Activated naive CD4-positive, alpha-beta T cell treated with anti-CD3 and anti-CD28 coated beads for 36 hours (primary cell): ENCODE results near the gene STX16. TPM values are rescaled to one million over a fixed set of nuclear protein-coding genes. Genes with fewer than 3 reads are reported as not detected.
"Not testable (repeated sequence)": the region's sequence is repeated elsewhere in the genome, so short reads cannot be mapped to it uniquely, and the experiment has no call there.

Source experiments
- CTCF ChIA-PET: fragments of 350-600 bp; sonication (Branson Sonifier 250); formaldehyde crosslinking; loops from one replicate; lab custom pipeline; 2021; ENCODE audit warnings: antibody characterized with exemption; lab: Charles Lee
- DNase-seq: peaks from one replicate; pipeline ENCODE4 v3.0.0-alpha.2; 2020
- H3K27ac Mint-ChIP-seq: one replicate; pipeline ENCODE4 v1.8.0; 2021; ENCODE audit warnings: mild to moderate bottlenecking, mixed read lengths
- H3K27me3 Mint-ChIP-seq: one replicate; pipeline ENCODE4 v1.8.0; 2021; ENCODE audit warnings: low read depth, mixed read lengths
- H3K36me3 Mint-ChIP-seq: one replicate; pipeline ENCODE4 v1.8.0; 2021; ENCODE audit warnings: low read depth, mixed read lengths
- H3K4me1 Mint-ChIP-seq: one replicate; pipeline ENCODE4 v1.8.0; 2021; ENCODE audit warnings: low read depth, mixed read lengths
- H3K4me3 Mint-ChIP-seq: one replicate; pipeline ENCODE4 v1.8.0; 2021; ENCODE audit warnings: mild to moderate bottlenecking, moderate library complexity, mixed read lengths
- H3K9me3 Mint-ChIP-seq: one replicate; pipeline ENCODE4 v1.8.0; 2021; ENCODE audit warnings: mixed read lengths
- intact Hi-C: fragments of 100-400 bp; cut with micrococcal nuclease; formaldehyde crosslinking; loops from one replicate; pipeline ENCODE4 v1.15.1; 2023
- total RNA-seq, 2 experiments: library from RNA; stranded (reverse); gene quantifications; one replicate each; pipeline ENCODE4 v1.2.3, GENCODE V29; 2021

Gene STX16
- total RNA-seq, 2 experiments from 2014 or later, result 127 TPM

GRCh38 chr20:58721951-58722778, 71.1 kb downstream of the STX16 start:
- Mint-ChIP-seq H3K9me3 (no peaks in the 10 kb centered on the region), H3K4me1 (no peaks in the 10 kb centered on the region), H3K27me3 (peaks cover 24% of the 10 kb centered on the region), H3K27ac (no peak overlapping the region), H3K36me3 (no peaks in the 10 kb centered on the region), H3K4me3 (no peak overlapping the region)
- CTCF ChIA-PET, result no interaction called here
- DNase-seq, result no peak
- intact Hi-C loops, result no loop called here

DNA sequence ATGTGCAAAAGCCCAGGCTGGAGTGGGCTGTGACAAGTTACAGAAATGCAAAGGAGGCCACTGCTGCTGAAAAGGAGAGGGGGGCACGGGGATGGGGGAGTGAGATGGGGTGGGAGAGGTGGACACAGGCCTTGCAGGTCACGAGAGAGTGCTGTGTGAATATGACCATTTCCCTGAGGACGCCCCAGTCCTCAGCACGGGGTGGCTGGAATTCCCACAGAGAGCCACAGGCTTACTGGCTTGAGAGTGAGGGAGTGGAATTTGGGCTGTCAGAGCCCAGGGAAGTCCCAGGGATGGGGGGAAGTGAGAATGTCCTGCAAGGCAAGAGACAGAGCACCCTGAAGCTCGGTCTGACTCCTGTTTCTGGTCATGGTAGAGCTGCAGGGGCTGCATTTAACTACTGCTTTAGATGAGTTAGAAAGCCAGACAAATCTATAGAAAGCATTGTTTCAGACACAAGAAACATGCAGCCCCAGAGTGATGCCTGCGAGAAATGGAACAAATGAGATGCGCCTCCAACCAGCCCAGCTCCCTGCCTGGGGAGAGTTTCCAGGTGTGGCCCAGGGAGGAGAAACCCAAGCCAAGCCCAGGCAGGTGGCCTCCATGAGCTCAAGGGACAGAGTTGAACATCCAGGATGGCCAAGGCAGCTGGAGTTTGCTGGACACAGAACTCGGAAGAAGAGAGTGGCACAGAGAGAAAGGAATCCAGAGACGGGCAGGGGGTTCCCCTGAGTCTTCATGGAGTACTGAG, 72.0 kb downstream of the STX16 start:
- H3K9me3 Mint-ChIP-seq, result no peaks in the 10 kb centered on the region
- no peak overlapping the region for H3K27ac Mint-ChIP-seq
- H3K36me3 Mint-ChIP-seq, result no peaks in the 10 kb centered on the region
- intact Hi-C loops, result no loop called here
- H3K27me3 Mint-ChIP-seq, result peaks cover 24% of the 10 kb centered on the region
- CTCF ChIA-PET, result no interaction called here
- no peaks in the 10 kb centered on the region for H3K4me1 Mint-ChIP-seq
- no peak overlapping the region for H3K4me3 Mint-ChIP-seq
- DNase-seq, result no peak

- Mint-ChIP-seq H3K27ac (no peak overlapping the region), H3K9me3 (no peaks in the 10 kb centered on the region)
These were observed 72.5 kb downstream of the STX16 start for GRCh38 chr20:58723628-58723984.

GRCh38 chr20:58726156-58726555, 75.1 kb downstream of the STX16 start:
- H3K36me3 Mint-ChIP-seq, H3K27ac Mint-ChIP-seq, DNase-seq, H3K4me1 Mint-ChIP-seq, intact Hi-C loops, H3K4me3 Mint-ChIP-seq, CTCF ChIA-PET, H3K9me3 Mint-ChIP-seq: not testable (repeated sequence)
- peaks cover 29% of the 10 kb centered on the region for H3K27me3 Mint-ChIP-seq

More at GRCh38 chr20:58723628-58723984, 72.5 kb downstream of the STX16 start:
- intact Hi-C loops, result no loop called here
- no peak for DNase-seq
- CTCF ChIA-PET, result no interaction called here
- Mint-ChIP-seq H3K27me3 (peaks cover 24% of the 10 kb centered on the region), H3K4me3 (no peak overlapping the region), H3K4me1 (no peaks in the 10 kb centered on the region), H3K36me3 (no peaks in the 10 kb centered on the region)

Other genes starting within 250 kb of the STX16 start
- gene APCDD1L, start 135.9 kb upstream of the STX16 start, total RNA-seq, result not detected
- gene NPEPL1, start 41.5 kb downstream of the STX16 start, total RNA-seq, result 10 to 100 TPM; 14.3 to 14.5 TPM
- gene GNAS-AS1, start 199.6 kb downstream of the STX16 start, total RNA-seq, result 1 to 10 TPM; 1.6 to 1.9 TPM
- gene GNAS, start 201.4 kb downstream of the STX16 start, total RNA-seq, result 100 to 1,000 TPM; 770 to 802 TPM